Type B pancreatic cell (in vitro differentiated cells): ENCODE data around the gene DGCR2. TPM values are rescaled to one million over a fixed set of nuclear protein-coding genes. Genes with fewer than 3 reads are reported as not detected.
A peak's percentile ranks its signal among the peaks of the same experiment; 100 is the strongest.
"Not testable (repeated sequence)": the region's sequence is repeated elsewhere in the genome, so short reads cannot be mapped to it uniquely, and the experiment has no call there.

Experiments used
- DNase-seq: peaks from one replicate; pipeline ENCODE4 v3.0.0; 2021; ENCODE audit warnings: mixed read lengths; ENCODE audit not compliant: unreplicated experiment; ENCODE audit errors: extremely low spot score
- H3K27ac Mint-ChIP-seq: 2 replicates; pipeline ENCODE4 v1.8.0; 2021; ENCODE audit warnings: mild to moderate bottlenecking, mixed read lengths
- H3K27me3 Mint-ChIP-seq: 2 replicates; pipeline ENCODE4 v1.8.0; 2021; ENCODE audit warnings: mixed read lengths
- H3K36me3 Mint-ChIP-seq: 2 replicates; pipeline ENCODE4 v1.8.0; 2021; ENCODE audit warnings: mixed read lengths
- H3K4me1 Mint-ChIP-seq: one replicate; pipeline ENCODE4 v1.8.0; 2021; ENCODE audit warnings: mixed read lengths; ENCODE audit not compliant: unreplicated experiment
- H3K4me3 Mint-ChIP-seq: 2 replicates; pipeline ENCODE4 v1.8.0; 2021; ENCODE audit warnings: mild to moderate bottlenecking, mixed read lengths
- H3K9me3 Mint-ChIP-seq: 2 replicates; pipeline ENCODE4 v1.8.0; 2021; ENCODE audit warnings: mixed read lengths
- total RNA-seq: library from RNA; stranded (reverse); gene quantifications from 2 replicates; pipeline ENCODE4 v1.2.1, GENCODE V29; 2021; ENCODE audit warnings: low replicate concordance
- TF ChIP-seq, protein P1 (sequence below): fragments of 200-600 bp; sonication (generic); conservative IDR thresholded peaks from 2 replicates; pipeline ENCODE4 v1.5.0; 2021; ENCODE audit warnings: antibody characterized with exemption, mild to moderate bottlenecking

The DGCR2 gene
- total RNA-seq, 1 donor from 2014 or later: 83.1 TPM

- no peak overlapping the region for H3K27ac Mint-ChIP-seq
- no peak for DNase-seq
- H3K4me3 Mint-ChIP-seq: no peak overlapping the region
- no peaks in the 10 kb centered on the region for H3K36me3 Mint-ChIP-seq
- H3K9me3 Mint-ChIP-seq: no peaks in the 10 kb centered on the region
- TF ChIP-seq, protein P1, sequence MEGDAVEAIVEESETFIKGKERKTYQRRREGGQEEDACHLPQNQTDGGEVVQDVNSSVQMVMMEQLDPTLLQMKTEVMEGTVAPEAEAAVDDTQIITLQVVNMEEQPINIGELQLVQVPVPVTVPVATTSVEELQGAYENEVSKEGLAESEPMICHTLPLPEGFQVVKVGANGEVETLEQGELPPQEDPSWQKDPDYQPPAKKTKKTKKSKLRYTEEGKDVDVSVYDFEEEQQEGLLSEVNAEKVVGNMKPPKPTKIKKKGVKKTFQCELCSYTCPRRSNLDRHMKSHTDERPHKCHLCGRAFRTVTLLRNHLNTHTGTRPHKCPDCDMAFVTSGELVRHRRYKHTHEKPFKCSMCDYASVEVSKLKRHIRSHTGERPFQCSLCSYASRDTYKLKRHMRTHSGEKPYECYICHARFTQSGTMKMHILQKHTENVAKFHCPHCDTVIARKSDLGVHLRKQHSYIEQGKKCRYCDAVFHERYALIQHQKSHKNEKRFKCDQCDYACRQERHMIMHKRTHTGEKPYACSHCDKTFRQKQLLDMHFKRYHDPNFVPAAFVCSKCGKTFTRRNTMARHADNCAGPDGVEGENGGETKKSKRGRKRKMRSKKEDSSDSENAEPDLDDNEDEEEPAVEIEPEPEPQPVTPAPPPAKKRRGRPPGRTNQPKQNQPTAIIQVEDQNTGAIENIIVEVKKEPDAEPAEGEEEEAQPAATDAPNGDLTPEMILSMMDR: no peak
- peaks cover 5% of the 10 kb centered on the region for H3K27me3 Mint-ChIP-seq
- peaks cover 4% of the 10 kb centered on the region for H3K4me1 Mint-ChIP-seq
These were observed 131.7 kb downstream of the DGCR2 start for GRCh38 chr22:18990355-18991137.

- no peaks in the 10 kb centered on the region for H3K9me3 Mint-ChIP-seq
- DNase-seq: no peak
- no peaks in the 10 kb centered on the region for H3K4me1 Mint-ChIP-seq
- H3K36me3 Mint-ChIP-seq: no peaks in the 10 kb centered on the region
- TF ChIP-seq, protein P1: no peak
- peaks cover 5% of the 10 kb centered on the region for H3K27me3 Mint-ChIP-seq
- no peak overlapping the region for H3K4me3 Mint-ChIP-seq
- no peak overlapping the region for H3K27ac Mint-ChIP-seq
These were observed 133.3 kb downstream of the DGCR2 start for GRCh38 chr22:18988958-18989357.

DNA sequence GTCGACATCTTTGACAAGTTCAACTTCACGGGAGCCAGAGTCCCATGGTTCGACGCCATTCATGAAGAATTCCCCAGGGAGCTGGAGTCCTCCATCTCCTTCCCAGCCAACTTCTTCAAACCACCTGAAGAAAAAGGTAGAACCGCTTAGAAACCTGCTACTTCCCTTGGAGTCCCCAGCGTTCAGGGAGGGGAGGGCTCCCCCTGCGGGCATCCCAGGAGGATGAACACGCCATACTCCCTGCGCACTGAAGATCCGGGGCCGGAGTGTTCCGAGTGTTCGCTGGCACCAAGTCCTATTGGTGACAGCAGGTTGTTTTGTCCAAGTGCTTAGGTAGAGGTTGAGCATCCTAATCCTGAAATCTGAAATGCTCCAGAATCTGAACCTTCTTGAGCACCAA, 134.4 kb downstream of the DGCR2 start:
- DNase-seq: peak; percentile 45
- H3K27me3 Mint-ChIP-seq: peaks cover 3% of the 10 kb centered on the region

GRCh38 chr22:18987114-18987513, 135.1 kb downstream of the DGCR2 start:
- H3K9me3 Mint-ChIP-seq, H3K27me3 Mint-ChIP-seq, DNase-seq, H3K36me3 Mint-ChIP-seq, H3K27ac Mint-ChIP-seq, H3K4me1 Mint-ChIP-seq, H3K4me3 Mint-ChIP-seq: not testable (repeated sequence)

More for the DNA sequence above, 134.4 kb downstream of the DGCR2 start:
- TF ChIP-seq, protein P1: peak; percentile 49
- Mint-ChIP-seq H3K27ac (no peak overlapping the region), H3K9me3 (no peaks in the 10 kb centered on the region), H3K36me3 (no peaks in the 10 kb centered on the region), H3K4me3 (no peak overlapping the region), H3K4me1 (no peaks in the 10 kb centered on the region)

Other genes starting within 250 kb of the DGCR2 start
- gene DGCR6, start 216.1 kb downstream of the DGCR2 start, total RNA-seq: 5.0 and 7.2 TPM in 2 replicates
- 16.1 and 19.0 TPM in 2 replicates for gene PRODH, start 186.1 kb downstream of the DGCR2 start, total RNA-seq
- gene TSSK2, start 8.9 kb upstream of the DGCR2 start, total RNA-seq: not detected in 2 replicates
- gene ESS2, start 22.2 kb upstream of the DGCR2 start, total RNA-seq: 15.7 and 19.5 TPM in 2 replicates
- not detected in 2 replicates for gene GSC2, start 27.9 kb upstream of the DGCR2 start, total RNA-seq
- 83.2 and 94.4 TPM in 2 replicates for gene SLC25A1, start 56.3 kb upstream of the DGCR2 start, total RNA-seq
- 2.4 and 11.6 TPM in 2 replicates for gene CLTCL1, start 169.3 kb upstream of the DGCR2 start, total RNA-seq